Spleen (tissue), 11 donors: ENCODE results near the gene PHACTR1. TPM values are rescaled to one million over a fixed set of nuclear protein-coding genes. Genes with fewer than 3 reads are reported as not detected.

ENCODE experiments used
- DNase-seq: peaks from one replicate; pipeline ENCODE4 v3.0.0-alpha.2; 2020
- H3K27ac ChIP-seq, 8 donors: fragments of 200-600 bp; sonication (generic) in 7 of 8; 1 replicate in 4 of 8; 2 replicates in 4 of 8; pipeline versions ENCODE4 v1.5.0 to v1.8.0; 2016 to 2021; ENCODE audit warnings: inconsistent platforms in 4 of 8, mild to moderate bottlenecking in 4 of 8, moderate library complexity in 1 of 8
- H3K27me3 ChIP-seq, 7 donors: fragments of 200-600 bp; sonication (generic) in 6 of 7; replicated peaks in 1 of 7; 1 replicate in 4 of 7; 2 replicates in 3 of 7; pipeline versions ENCODE4 v1.5.0 to v1.8.0; 2016 to 2021; ENCODE audit warnings: inconsistent platforms in 3 of 7, mild to moderate bottlenecking in 1 of 7
- H3K36me3 ChIP-seq, 6 donors: fragments of 200-600 bp; sonication (generic) in 5 of 6; 1 replicate in 4 of 6; 2 replicates in 2 of 6; pipeline versions ENCODE4 v1.5.0 to v1.8.0; 2016 to 2021; ENCODE audit warnings: inconsistent platforms in 2 of 6
- H3K4me1 ChIP-seq, 6 donors: fragments of 200-600 bp; sonication (generic) in 5 of 6; 1 replicate in 3 of 6; 2 replicates in 3 of 6; pipeline versions ENCODE4 v1.5.0 to v1.8.0; 2016 to 2021; ENCODE audit warnings: inconsistent platforms in 3 of 6
- H3K4me3 ChIP-seq, 8 donors: fragments of 200-600 bp; sonication (generic) in 7 of 8; 1 replicate in 4 of 8; 2 replicates in 4 of 8; pipeline versions ENCODE4 v1.5.0 to v1.8.0; 2016 to 2021; ENCODE audit warnings: inconsistent platforms in 4 of 8, mild to moderate bottlenecking in 4 of 8, moderate library complexity in 2 of 8
- H3K9me3 ChIP-seq, 8 donors: fragments of 200-600 bp; sonication (generic) in 7 of 8; 1 replicate in 4 of 8; 2 replicates in 4 of 8; pipeline versions ENCODE4 v1.5.0 to v1.8.0; 2016 to 2021; ENCODE audit warnings: inconsistent platforms in 4 of 8
- POLR2A ChIP-seq, 3 donors: fragments of 450-650 bp; IDR thresholded peaks; one replicate each; pipeline ENCODE4 v1.5.1; 2017; ENCODE audit warnings: antibody characterized with exemption in 3 of 3, mild to moderate bottlenecking in 1 of 3
- POLR2AphosphoS5 ChIP-seq, 3 donors: sonication (generic); formaldehyde crosslinking; IDR thresholded peaks; one replicate each; pipeline ENCODE4 v1.5.1; 2017; ENCODE audit warnings: antibody characterized with exemption in 3 of 3
- WGBS, 5 donors: extraction: QIAGEN DNeasy Blood & Tissue Kit in 3 of 5; methylation state at CpG; one replicate each; pipeline versions ENCODE4 v1.1.5 to v1.1.7; 2013 to 2018; 5-methylcytosine and 5-hydroxymethylcytosine counted together
- intact Hi-C: fragments of 100-400 bp; cut with DNase I; formaldehyde crosslinking; loops from one replicate; pipeline ENCODE4 v1.15.0; 2023; ENCODE audit warnings: low total_unique reads
- polyA plus RNA-seq, 3 donors: library from polyadenylated mRNA; stranded (reverse); fragments of 200-250 nt; gene quantifications; one replicate each; pipeline ENCODE4 v1.2.1, GENCODE V29; 2013
- total RNA-seq, 7 donors: library from RNA; depleted of rRNA in 3 of 7; stranded (reverse); fragments of >200 nt in 3 of 7; fragmentation: NEBNext Ultra II Directional in 4 of 7; extraction: Animal tissue kit (Norgen Biotek cat#: 25700) in 4 of 7; gene quantifications; one replicate each; pipeline versions ENCODE4 v1.1.0 to v1.2.1, GENCODE V29; 2016 to 2021
- TF ChIP-seq, protein P1 (sequence below), 11 experiments: fragments of 200-600 bp in 7 of 11; fragments of 450-650 bp in 4 of 11; sonication (generic) in 4 of 11; IDR thresholded peaks in 8 of 11; conservative IDR thresholded peaks in 3 of 11; 1 replicate in 7 of 11; 2 replicates in 4 of 11; pipeline versions ENCODE4 v1.4.0 to v1.8.0; 2016 to 2021; ENCODE audit warnings: antibody characterized with exemption in 11 of 11, inconsistent platforms in 4 of 11, mild to moderate bottlenecking in 1 of 11
- donor health status: healthy with polysubstance abuse.
- donor health status: DM: no; HTN: no; CAD: no; lungs with moderate emphysema.
- donor health status: DM: no; HTN: no; CAD: no.
- donor health status: Bipolar disorder and iron deficiency.
- donor health status: healthy.
- donor health status: DM: no; HTN: no; CAD: no.
- donor health status: DM: yes; HTN: yes; CAD: no.

Gene PHACTR1
- total and polyA plus RNA-seq, 10 donors = 8.5 to 45.3 (median 30.8) TPM

DNA sequence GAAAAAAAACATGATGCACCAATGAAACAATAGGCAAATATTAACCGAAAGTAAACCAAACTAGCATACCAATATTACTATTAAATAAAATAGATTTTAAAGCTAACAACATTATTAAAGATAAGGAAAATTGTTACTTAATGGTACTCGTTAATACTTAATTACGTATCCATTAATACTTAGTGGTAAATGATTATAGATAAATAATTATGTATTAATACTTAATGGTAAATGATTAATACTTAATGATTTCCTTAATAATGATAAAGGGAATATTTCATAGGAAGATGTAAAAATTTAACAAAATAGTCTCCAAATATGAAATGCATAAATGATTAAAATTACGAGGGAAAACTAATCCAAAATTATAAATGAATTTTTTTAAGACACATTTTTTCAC is 278.9 kb downstream of the PHACTR1 start:
- Histone ChIP-seq H3K4me3 (no peak overlapping the region), H3K36me3 (no peaks in the 10 kb centered on the region), H3K4me1 (no peaks in the 10 kb centered on the region), H3K9me3 (peaks cover 0 to 12% (median 0%) of the 10 kb centered on the region in 8 donors), H3K27me3 (no peaks in the 10 kb centered on the region), H3K27ac (no peak overlapping the region)
- TF ChIP-seq, protein P1, sequence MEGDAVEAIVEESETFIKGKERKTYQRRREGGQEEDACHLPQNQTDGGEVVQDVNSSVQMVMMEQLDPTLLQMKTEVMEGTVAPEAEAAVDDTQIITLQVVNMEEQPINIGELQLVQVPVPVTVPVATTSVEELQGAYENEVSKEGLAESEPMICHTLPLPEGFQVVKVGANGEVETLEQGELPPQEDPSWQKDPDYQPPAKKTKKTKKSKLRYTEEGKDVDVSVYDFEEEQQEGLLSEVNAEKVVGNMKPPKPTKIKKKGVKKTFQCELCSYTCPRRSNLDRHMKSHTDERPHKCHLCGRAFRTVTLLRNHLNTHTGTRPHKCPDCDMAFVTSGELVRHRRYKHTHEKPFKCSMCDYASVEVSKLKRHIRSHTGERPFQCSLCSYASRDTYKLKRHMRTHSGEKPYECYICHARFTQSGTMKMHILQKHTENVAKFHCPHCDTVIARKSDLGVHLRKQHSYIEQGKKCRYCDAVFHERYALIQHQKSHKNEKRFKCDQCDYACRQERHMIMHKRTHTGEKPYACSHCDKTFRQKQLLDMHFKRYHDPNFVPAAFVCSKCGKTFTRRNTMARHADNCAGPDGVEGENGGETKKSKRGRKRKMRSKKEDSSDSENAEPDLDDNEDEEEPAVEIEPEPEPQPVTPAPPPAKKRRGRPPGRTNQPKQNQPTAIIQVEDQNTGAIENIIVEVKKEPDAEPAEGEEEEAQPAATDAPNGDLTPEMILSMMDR (IDR thresholded peaks at IDR 0.05 in 8 of 11, conservative IDR thresholded peaks at IDR 0.05 in 3 of 11) = no peak
- TF ChIP-seq POLR2A (IDR thresholded peaks at IDR 0.05) = no peak
- TF ChIP-seq POLR2AphosphoS5 (IDR thresholded peaks at IDR 0.05) = no peak
- WGBS, 5 donors = 89 to 98% (median 98%) methylated on average over 4 of the region's 4 CpGs
- DNase-seq = no peak
- intact Hi-C loops = no loop called here

DNA sequence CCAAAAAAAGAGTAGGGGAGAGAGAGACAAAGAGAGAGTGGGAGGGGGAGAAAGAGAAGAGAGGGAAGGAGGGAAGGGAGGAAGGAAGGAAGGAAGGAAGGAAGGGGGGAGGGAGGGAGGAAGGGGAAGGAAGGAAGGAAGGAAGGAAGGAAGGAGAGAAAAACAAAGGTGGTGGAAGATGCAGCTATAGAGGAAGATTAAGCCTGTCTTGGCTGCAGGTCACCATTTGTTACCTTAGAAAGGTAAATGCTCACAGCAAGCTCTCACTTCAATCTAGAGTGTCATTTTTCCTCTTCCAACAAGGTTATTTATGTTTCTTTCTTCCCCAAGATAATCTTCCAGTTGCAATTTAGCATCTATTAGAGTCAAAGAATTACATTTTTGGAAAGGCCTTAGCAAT is 284.0 kb downstream of the PHACTR1 start:
- intact Hi-C loops = no loop called here
- Histone ChIP-seq H3K4me3 (no peak overlapping the region), H3K36me3 (no peaks in the 10 kb centered on the region), H3K27ac (no peak overlapping the region), H3K9me3 (no peaks in the 10 kb centered on the region), H3K4me1 (no peaks in the 10 kb centered on the region), H3K27me3 (no peaks in the 10 kb centered on the region)
- no peak for TF ChIP-seq POLR2AphosphoS5 (IDR thresholded peaks at IDR 0.05)
- TF ChIP-seq POLR2A (IDR thresholded peaks at IDR 0.05) = no peak
- TF ChIP-seq, protein P1 (IDR thresholded peaks at IDR 0.05 in 8 of 11, conservative IDR thresholded peaks at IDR 0.05 in 3 of 11) = no peak
- no peak for DNase-seq

DNA sequence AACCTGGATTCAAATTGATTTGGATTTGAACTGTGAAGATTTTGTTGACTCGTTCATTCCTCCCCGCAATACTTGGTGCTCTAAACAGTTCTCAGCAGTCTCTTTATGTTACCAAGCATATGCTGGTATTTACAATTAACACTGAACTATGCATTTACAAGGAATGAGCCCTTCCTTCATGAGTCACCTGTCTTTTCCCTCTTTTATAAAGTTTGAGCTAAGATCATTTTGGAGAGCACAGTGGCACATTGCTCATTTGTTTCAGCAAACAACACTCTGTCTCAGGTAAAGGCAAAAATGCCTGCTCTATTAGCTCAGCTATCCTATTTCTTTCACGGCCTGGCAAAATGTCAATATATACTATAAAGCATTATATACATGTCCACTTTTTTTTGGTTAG is 285.4 kb downstream of the PHACTR1 start:
- no peak for DNase-seq
- Histone ChIP-seq H3K4me1 (no peaks in the 10 kb centered on the region), H3K27me3 (no peaks in the 10 kb centered on the region), H3K9me3 (no peaks in the 10 kb centered on the region), H3K4me3 (no peak overlapping the region), H3K36me3 (no peaks in the 10 kb centered on the region), H3K27ac (no peak overlapping the region)
- 87 to 96% (median 93%) methylated on average over 3 of the region's 3 CpGs for WGBS, 5 donors
- intact Hi-C loops = no loop called here
- TF ChIP-seq POLR2AphosphoS5 (IDR thresholded peaks at IDR 0.05) (no peak), POLR2A (IDR thresholded peaks at IDR 0.05) (no peak)
- TF ChIP-seq, protein P1 (IDR thresholded peaks at IDR 0.05 in 8 of 11, conservative IDR thresholded peaks at IDR 0.05 in 3 of 11) = no peak

DNA sequence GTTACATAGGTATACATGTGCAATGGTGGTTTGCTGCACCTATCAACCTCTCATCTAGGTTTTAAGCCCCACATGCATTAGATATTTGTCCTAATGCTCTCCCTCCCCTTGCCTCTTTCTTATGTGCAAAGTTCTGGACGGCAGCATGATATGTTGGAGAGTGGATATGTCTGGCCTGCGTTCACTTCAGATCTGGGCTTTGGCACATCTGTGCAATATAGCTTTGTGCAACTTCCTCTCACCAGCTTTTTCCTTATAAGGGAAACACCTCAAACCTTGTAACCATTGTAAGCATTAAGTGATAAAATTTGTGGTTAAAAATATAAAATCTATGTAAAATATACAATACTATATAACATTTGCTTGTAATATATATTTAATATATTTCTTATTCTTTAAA is 288.0 kb downstream of the PHACTR1 start:
- H3K4me1 ChIP-seq = no peaks in the 10 kb centered on the region
- H3K27ac ChIP-seq = no peak overlapping the region
- WGBS, 5 donors = 25 to 35% (median 31%) methylated on average over 2 of the region's 2 CpGs

More for the DNA sequence above, 288.0 kb downstream of the PHACTR1 start:
- H3K27me3 ChIP-seq = no peaks in the 10 kb centered on the region
- H3K9me3 ChIP-seq = no peaks in the 10 kb centered on the region
- no peaks in the 10 kb centered on the region for H3K36me3 ChIP-seq
- no peak for DNase-seq
- TF ChIP-seq POLR2AphosphoS5 (IDR thresholded peaks at IDR 0.05) (no peak), POLR2A (IDR thresholded peaks at IDR 0.05) (no peak)
- TF ChIP-seq, protein P1 (IDR thresholded peaks at IDR 0.05 in 8 of 11, conservative IDR thresholded peaks at IDR 0.05 in 3 of 11) = no peak
- intact Hi-C loops = no loop called here
- no peak overlapping the region for H3K4me3 ChIP-seq
